Measurements from ENCODE around the gene PDCD1LG2. TPM values are rescaled to one million over a fixed set of nuclear protein-coding genes. Genes with fewer than 3 reads are reported as not detected.
"Not testable (repeated sequence)": the region's sequence is repeated elsewhere in the genome, so short reads cannot be mapped to it uniquely, and the experiment has no call there.

Gene PDCD1LG2
- total RNA-seq: 1 to 10 TPM; 3.3 to 3.6 TPM
- long read RNA-seq, transcript PDCD1LG2-201 (7 exons, 2,365 nt): major isoform, 5 of 6 reads
- long read RNA-seq, partial matches to known transcripts: 0 of 6 reads
- long read RNA-seq, other reads (novel, unspliced or antisense): 1 of 6 reads

GRCh38 chr9:5510360-5510931 is at the start of gene PDCD1LG2:
PDCD1LG2 (plus strand) TSS chr9:5510531; CDS start chr9:5522547, 12,016 bp downstream.
- DNase-seq (no peak), ATAC-seq (peak; percentile 46 to 69)
- intact Hi-C loops (cut with DNase I): loop anchor here in 1 of 2 donors (5.0 kb wide), 1 partner anchor 67 kb away; no protein-coding TSS in a partner anchor

- intact Hi-C loops (cut with DNase I); ATAC-seq; DNase-seq: not testable (repeated sequence)
Measured at GRCh38 chr9:5464831-5465330, 45.5 kb upstream of the PDCD1LG2 start.

GRCh38 chr9:5466005-5466404 is 44.3 kb upstream of the PDCD1LG2 start:
- intact Hi-C loops (cut with DNase I): no loop called here
- DNase-seq (no peak), ATAC-seq (no peak)

- intact Hi-C loops (cut with DNase I): no loop called here
Measured at GRCh38 chr9:5466766-5467165, 43.6 kb upstream of the PDCD1LG2 start.

GRCh38 chr9:5468850-5469249 is 41.5 kb upstream of the PDCD1LG2 start:
- intact Hi-C loops (cut with DNase I): no loop called here
- ATAC-seq: no peak
- no peak for DNase-seq

More at GRCh38 chr9:5466766-5467165, 43.6 kb upstream of the PDCD1LG2 start:
- ATAC-seq (no peak), DNase-seq (no peak)

DNA sequence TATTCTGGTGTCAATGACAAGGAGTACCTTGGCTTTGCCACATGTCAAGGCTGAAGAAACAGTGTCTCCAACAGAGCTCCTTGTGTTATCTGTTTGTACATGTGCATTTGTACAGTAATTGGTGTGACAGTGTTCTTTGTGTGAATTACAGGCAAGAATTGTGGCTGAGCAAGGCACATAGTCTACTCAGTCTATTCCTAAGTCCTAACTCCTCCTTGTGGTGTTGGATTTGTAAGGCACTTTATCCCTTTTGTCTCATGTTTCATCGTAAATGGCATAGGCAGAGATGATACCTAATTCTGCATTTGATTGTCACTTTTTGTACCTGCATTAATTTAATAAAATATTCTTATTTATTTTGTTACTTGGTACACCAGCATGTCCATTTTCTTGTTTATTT is 40.2 kb upstream of the PDCD1LG2 start:
- intact Hi-C loops (cut with DNase I): no loop called here
- DNase-seq (no peak), ATAC-seq (no peak)

- DNase-seq: no peak
- intact Hi-C loops (cut with DNase I): no loop called here
- no peak for ATAC-seq
Measured at GRCh38 chr9:5470816-5471215, 39.5 kb upstream of the PDCD1LG2 start.

- ATAC-seq; DNase-seq; intact Hi-C loops (cut with DNase I): not testable (repeated sequence)
Measured at GRCh38 chr9:5475611-5476010, 34.7 kb upstream of the PDCD1LG2 start.

DNA sequence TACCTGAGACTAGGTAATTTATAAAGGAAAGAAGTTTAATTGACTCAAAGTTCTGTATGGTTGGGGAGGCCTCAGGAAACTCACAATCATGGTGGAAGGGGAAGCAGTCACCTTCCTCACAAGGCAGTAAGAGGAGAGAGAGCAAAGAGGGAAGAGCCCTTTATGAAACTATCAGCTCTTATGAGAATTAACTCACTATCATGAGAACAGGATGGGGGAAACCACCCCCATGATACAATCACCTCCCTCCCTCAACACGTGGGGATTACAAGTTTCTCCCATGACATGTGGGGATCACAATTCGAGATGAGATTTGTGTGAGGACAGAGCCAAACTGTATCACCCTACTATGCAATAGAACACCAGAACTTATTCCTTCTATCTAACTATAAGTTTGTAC is 32.1 kb upstream of the PDCD1LG2 start:
- ATAC-seq: no peak
- intact Hi-C loops (cut with DNase I): no loop called here
- DNase-seq: no peak

GRCh38 chr9:5479994-5480694 is 30.2 kb upstream of the PDCD1LG2 start:
- DNase-seq: no peak
- intact Hi-C loops (cut with DNase I): no loop called here
- no peak for ATAC-seq

DNA sequence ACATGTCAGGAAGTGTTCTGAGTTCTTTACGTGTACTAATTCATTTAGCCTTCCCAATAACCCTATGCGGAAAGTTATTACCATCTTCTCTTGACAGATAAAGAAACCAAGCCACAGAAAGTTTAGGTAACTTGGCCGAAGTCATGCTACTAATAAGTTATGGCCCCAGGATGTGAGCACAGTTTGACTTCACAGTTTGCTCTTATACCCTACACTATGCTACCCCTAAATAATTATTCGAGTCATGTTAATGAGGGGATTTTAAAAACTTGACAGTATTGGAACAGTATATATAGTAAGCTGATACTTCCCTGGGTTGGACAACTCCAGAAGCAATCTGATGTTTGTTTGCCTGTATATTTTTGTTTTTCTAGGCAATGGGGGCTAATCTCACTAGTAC is 29.4 kb upstream of the PDCD1LG2 start:
- intact Hi-C loops (cut with DNase I): no loop called here
- ATAC-seq: no peak
- no peak for DNase-seq

DNA sequence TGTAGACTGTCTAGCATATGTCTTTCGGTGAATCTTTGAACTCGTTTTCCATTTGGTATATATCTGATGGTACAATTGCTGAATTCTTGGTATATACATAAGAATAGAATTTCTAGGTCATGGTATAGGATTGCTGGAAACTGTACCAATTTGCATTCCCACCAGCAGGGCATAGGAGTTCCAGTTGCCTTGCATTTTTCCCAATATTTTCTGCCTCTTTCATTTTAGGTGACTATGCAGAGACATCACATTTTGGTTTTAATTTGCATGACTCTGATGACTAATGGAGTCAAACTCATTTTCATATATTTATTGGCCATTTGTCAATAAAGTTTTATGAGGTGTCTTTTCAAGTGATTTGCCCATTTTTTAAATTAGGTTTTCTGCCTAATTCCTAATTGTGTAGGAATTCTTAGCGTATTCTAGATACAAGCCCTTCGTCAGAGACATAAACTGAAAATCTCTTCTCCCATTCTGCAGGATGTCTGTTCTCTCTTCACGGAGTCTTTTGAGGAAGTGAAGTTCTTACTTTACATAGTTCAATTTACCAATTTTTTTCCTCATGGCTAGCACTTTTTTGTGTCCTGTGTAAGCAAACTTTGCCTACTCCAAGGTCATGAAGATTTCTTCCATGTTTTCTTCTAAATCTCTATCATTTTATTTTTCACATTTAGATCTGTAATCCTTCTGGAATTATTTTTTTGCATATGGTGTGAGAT is 28.9 kb upstream of the PDCD1LG2 start:
- no peak for DNase-seq
- intact Hi-C loops (cut with DNase I): no loop called here
- ATAC-seq: no peak

DNA sequence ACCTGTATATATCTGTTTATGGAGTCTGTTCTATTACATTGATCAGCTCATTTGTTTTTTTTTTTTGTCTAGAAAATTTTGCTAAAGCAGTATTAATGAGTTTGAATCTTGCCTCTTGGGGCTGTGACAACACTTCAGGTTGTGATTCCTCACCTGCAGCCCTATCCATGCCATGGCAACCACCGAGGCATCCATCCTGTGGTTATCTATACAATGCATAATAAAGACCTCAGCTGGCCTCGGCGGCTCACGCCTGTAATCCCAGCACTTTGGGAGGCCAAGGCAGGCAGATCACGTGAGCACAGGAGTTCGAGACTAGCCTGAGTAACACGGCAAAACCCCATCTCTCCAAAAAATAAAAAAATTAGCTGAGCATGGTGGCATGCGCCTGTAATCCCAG is 28.1 kb upstream of the PDCD1LG2 start:
- DNase-seq (no peak), ATAC-seq (no peak)
- intact Hi-C loops (cut with DNase I): no loop called here

DNA sequence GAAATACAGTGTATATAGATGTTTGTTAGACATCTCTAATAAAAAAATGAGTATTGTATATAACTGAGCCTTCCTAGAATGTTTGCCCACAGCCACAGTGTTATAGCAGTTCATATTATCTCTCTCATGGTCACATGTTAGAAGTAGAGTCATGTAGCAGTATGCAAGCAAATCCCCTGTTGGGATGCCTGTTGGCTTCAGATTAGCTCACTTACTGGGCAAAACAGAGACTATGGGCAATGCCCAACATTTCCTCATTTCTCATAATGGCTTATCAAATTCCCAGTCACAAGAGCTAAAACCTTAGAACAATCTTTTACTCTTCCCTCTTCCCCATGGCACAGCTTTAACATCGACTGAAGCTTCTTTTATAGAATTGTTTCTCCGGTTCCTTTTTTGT is 27.0 kb upstream of the PDCD1LG2 start:
- no peak for DNase-seq
- no peak for ATAC-seq
- intact Hi-C loops (cut with DNase I): no loop called here

GRCh38 chr9:5485378-5486085 is 24.8 kb upstream of the PDCD1LG2 start:
- ATAC-seq (no peak), DNase-seq (no peak)
- intact Hi-C loops (cut with DNase I): no loop called here

DNA sequence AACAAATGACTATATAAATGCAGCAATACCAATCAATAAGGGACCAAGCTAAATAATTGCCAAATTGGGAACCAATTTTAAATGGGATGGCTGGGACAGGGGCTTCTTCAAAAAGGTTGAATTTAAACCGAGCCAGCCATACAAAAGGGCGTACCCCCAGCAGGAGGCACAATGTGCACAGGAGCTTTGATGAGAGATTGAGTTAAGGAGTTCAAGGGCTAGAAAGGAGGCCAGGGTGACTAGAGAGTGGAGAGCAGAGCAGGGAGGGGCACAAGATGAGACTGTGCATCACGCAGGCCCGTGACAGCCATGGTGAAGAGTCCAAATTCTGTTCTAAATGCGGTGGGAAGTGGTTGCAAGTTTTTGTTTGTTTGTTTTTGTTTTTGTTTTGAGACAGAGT is 23.3 kb upstream of the PDCD1LG2 start:
- no peak for ATAC-seq
- no peak for DNase-seq
- intact Hi-C loops (cut with DNase I): no loop called here

DNA sequence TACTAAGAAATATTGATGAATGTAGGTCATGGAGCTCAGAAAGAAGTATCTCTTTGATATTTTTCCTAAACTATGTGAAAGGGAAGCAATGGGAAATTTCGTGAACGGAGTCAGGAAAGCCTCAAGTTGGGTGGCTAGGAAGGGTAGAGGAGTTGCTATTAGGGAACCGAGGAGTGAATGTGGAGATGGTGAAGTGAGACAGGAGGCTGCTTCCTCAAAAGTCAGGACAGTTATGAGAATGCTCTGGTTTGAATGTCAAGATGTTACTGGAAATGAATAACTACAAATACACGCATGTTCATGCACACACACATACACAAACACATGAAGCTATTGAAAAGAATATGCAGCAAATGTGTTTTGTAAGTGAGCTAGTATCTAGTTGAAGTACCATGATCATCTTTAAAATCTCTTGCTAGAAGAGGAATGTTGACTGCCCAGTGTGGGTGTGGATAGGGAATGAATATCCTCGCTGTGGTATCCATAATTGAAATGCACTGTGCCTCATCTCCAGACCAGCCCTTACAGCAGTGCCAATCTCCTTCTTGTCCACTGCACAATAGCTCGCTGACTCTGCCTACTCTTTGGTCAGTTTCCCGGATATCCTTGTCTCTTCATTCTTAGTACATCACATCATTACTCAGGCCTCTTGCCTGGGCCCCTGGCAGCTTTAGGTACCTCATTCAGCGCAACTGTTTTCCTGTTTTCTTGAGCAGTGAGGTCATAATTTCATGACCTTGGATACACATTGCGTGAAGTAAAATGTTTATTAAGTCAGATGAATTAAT is 21.9 kb upstream of the PDCD1LG2 start:
- ATAC-seq (no peak), DNase-seq (no peak)
- intact Hi-C loops (cut with DNase I): no loop called here

GRCh38 chr9:5489630-5490490 is 20.5 kb upstream of the PDCD1LG2 start:
- intact Hi-C loops (cut with DNase I): no loop called here
- ATAC-seq (no peak), DNase-seq (no peak)

Measured in left cardiac atrium (tissue), 4 donors.